KOPT-K1 (cell line): Measurements from ENCODE around the gene TASP1.
"Not testable (repeated sequence)": the region's sequence is repeated elsewhere in the genome, so short reads cannot be mapped to it uniquely, and the experiment has no call there.

Experiments used
- H3K27ac ChIP-seq: fragments of 200-600 bp; sonication (generic); 2 replicates; pipeline ENCODE4 v1.5.1; 2016; ENCODE audit warnings: antibody characterized with exemption, mild to moderate bottlenecking, low read depth, low read length; ENCODE audit not compliant: poor library complexity, severe bottlenecking
- H3K36me3 ChIP-seq: fragments of 200-600 bp; sonication (generic); 2 replicates; pipeline ENCODE4 v1.5.1; 2017; ENCODE audit warnings: antibody characterized with exemption, mild to moderate bottlenecking, low read length, moderate library complexity; ENCODE audit not compliant: insufficient read depth
- H3K9me3 ChIP-seq: fragments of 200-600 bp; sonication (generic); 2 replicates; pipeline ENCODE4 v1.5.1; 2017; ENCODE audit warnings: antibody characterized with exemption, low read length, mild to moderate bottlenecking; ENCODE audit not compliant: insufficient read depth, poor library complexity, severe bottlenecking

TASP1 gene

GRCh38 chr20:13364278-13365170, 274.2 kb downstream of the TASP1 start:
- H3K9me3 ChIP-seq, result no peaks in the 10 kb centered on the region
- no peak overlapping the region for H3K27ac ChIP-seq
- H3K36me3 ChIP-seq, result no peaks in the 10 kb centered on the region

DNA sequence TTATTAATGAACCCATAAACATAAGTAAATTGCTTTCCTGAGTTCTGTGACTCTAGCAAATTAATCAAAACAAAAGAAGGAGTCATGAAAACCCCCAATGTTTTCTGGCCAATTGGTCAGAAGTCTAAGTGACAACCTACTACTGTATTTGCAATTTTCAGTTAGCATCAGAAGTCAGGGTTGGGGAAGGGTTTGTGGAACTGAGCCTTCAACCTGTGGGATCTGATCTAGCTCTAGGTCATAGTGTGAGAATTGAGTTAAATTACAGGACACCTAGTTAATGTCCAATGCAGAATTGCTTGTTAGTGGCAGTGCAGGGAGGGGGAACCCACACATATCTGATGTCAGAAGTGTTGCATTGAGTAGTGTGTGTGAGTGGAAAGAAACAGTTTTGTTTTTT, 275.3 kb downstream of the TASP1 start:
- no peaks in the 10 kb centered on the region for H3K9me3 ChIP-seq
- no peak overlapping the region for H3K27ac ChIP-seq
- no peaks in the 10 kb centered on the region for H3K36me3 ChIP-seq

DNA sequence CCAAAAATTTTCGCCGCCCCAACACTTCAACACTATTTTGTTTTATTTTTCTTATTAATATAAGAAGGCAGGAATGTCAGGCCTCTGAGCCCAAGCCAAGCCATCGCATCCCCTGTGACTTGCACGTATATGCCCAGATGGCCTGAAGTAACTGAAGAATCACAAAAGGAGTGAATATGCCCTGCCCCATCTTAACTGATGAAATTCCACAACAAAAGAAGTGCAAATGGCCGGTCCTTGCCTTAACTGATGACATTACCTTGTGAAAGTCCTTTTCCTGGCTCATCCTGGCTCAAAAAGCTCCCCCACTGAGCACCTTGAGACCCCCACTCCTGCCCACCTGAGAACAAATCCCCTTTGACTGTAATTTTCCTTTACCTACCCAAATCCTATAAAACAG, 276.6 kb downstream of the TASP1 start:
- not testable (repeated sequence) for H3K27ac ChIP-seq, H3K9me3 ChIP-seq, H3K36me3 ChIP-seq

- H3K36me3 ChIP-seq, H3K9me3 ChIP-seq, H3K27ac ChIP-seq: not testable (repeated sequence)
Observed at GRCh38 chr20:13358936-13359335, 279.8 kb downstream of the TASP1 start.

- H3K9me3 ChIP-seq, H3K36me3 ChIP-seq, H3K27ac ChIP-seq: not testable (repeated sequence)
Observed at GRCh38 chr20:13357782-13358181, 280.9 kb downstream of the TASP1 start.

DNA sequence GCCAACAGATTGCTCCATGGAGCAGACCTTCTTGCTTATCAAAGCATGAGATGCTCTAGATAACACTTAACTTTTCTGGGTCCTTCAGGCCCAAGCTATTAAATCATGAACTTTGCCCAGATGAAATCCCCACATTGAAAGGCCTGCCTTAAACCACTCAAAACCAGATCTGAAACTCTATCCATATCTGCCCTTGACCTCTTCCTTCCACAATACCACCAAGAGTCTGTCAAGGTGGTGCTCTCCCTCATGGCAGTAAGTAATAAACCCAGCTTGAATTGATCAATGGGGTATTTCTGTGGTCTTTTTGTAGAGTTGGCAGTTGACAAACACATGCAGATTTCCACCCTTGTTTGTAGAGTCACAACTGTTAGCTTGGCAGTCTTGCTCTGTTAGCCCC, 282.1 kb downstream of the TASP1 start:
- Histone ChIP-seq H3K27ac (no peak overlapping the region), H3K36me3 (no peaks in the 10 kb centered on the region), H3K9me3 (no peaks in the 10 kb centered on the region)

DNA sequence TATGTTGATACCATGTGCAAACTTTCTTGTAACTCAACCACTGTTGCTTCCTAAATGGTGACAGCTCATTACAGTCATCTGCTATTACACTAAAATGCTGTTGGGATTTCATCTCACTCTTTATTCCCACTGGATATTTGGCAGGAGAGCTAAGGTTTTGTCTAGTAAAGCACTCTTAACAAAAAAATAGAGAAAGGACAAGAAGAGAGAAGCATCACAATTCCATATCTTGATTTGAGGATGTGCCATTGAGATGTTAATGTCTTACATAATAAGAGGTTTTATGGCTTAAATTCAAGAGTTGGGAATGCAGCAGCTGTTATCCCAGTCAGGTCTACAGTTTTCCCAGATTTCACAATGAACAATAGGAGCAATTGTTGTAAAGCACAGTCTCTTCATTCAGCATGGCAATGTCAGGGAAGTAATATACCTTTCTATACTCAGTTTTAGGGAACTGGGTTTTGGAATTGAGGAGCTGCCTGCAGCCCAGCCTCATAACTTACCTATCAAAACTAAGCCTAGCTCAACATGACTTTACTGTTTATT, 282.7 kb downstream of the TASP1 start:
- Histone ChIP-seq H3K27ac (no peak overlapping the region), H3K36me3 (no peaks in the 10 kb centered on the region), H3K9me3 (no peaks in the 10 kb centered on the region)

- no peak overlapping the region for H3K27ac ChIP-seq
- no peaks in the 10 kb centered on the region for H3K36me3 ChIP-seq
- no peaks in the 10 kb centered on the region for H3K9me3 ChIP-seq
Observed at GRCh38 chr20:13355411-13355810, 283.3 kb downstream of the TASP1 start.

DNA sequence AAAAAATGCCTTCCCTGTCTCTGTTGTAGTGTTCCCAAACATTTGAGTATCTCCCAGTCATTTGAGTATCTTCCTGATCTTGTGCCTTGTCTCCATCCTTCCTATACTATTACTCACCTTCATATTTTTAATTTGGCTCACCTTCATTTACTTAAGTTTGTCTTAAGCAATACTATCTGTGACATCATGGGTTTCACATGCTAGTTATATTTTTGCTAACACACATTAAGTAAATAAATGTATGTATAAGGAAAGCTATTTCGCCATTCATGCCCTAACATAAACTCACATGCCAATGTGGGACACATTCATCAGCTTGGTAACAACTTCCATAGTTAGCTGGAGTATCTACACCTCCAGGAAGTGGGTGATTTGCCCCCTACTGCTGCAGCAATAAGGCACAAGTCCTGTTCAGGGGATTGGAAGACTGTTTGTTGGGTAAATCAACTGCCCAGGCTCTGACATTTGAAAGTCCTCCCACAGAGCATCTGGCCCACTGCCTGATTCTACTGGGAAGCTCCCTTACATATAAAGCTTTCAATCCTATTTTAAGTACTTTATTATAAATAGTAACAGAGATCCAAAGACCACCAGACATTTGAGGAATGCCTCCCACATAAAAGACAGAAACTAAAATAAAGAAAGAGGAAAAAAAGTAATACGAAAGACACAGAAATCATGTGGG, 285.3 kb downstream of the TASP1 start:
- H3K36me3 ChIP-seq, result no peaks in the 10 kb centered on the region
- no peaks in the 10 kb centered on the region for H3K9me3 ChIP-seq
- H3K27ac ChIP-seq, result no peak overlapping the region

DNA sequence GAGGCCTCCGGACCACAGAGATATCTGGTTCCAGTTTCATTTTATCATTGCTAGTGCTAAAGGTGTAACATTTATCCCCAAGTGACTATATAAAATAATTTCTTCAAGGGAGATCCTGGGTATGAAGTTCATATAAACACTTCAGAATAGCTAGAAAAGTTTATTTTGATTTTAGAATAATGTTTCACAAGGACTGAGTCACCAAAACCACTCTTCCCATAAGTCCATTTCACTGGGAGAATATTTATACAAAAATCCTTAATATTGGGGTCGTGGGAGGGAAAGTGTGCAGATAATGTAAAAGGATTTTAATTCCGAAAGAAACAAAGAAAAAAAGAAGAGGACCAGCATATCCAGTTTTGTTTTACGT, 289.5 kb downstream of the TASP1 start:
- Histone ChIP-seq H3K27ac (no peak overlapping the region), H3K36me3 (no peaks in the 10 kb centered on the region), H3K9me3 (no peaks in the 10 kb centered on the region)

GRCh38 chr20:13348311-13349234, 290.2 kb downstream of the TASP1 start:
- H3K9me3 ChIP-seq, result no peaks in the 10 kb centered on the region
- H3K27ac ChIP-seq, result no peak overlapping the region
- H3K36me3 ChIP-seq, result no peaks in the 10 kb centered on the region

GRCh38 chr20:13344671-13345070, 294.1 kb downstream of the TASP1 start:
- Histone ChIP-seq H3K27ac (no peak overlapping the region), H3K36me3 (no peaks in the 10 kb centered on the region), H3K9me3 (no peaks in the 10 kb centered on the region)

- no peak overlapping the region for H3K27ac ChIP-seq
- no peaks in the 10 kb centered on the region for H3K9me3 ChIP-seq
- H3K36me3 ChIP-seq, result no peaks in the 10 kb centered on the region
Observed at GRCh38 chr20:13342469-13343242, 296.1 kb downstream of the TASP1 start.

- no peaks in the 10 kb centered on the region for H3K36me3 ChIP-seq
- no peak overlapping the region for H3K27ac ChIP-seq
- no peaks in the 10 kb centered on the region for H3K9me3 ChIP-seq
Observed at GRCh38 chr20:13341737-13342393, 296.9 kb downstream of the TASP1 start.
